GM19240 (cell line): ENCODE measurements around the gene SCN1A.

Source experiments
- DNase-seq: peaks from one replicate; pipeline ENCODE4 v3.0.0; 2011; ENCODE audit warnings: low spot score; ENCODE audit not compliant: insufficient read length

Gene SCN1A

DNA sequence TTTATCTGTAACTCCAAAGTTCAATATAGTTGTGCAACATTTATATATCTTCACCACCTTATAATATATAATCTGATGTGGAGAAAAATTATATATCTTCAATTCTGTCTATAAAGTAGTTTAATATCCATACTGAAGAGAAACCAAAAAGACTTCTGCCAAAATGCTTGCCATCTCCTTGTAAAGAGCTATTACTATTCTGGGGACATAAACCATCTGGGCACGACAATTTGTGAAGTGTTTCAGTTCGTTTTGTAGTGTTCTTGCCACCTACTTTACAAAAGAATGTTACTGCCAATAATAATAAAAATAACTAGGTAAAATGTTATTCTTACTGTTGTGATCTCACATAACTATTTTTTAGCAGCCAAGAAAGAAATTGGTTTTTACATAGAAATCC is 45.1 kb downstream of the SCN1A start:
- DNase-seq, result no peak

DNA sequence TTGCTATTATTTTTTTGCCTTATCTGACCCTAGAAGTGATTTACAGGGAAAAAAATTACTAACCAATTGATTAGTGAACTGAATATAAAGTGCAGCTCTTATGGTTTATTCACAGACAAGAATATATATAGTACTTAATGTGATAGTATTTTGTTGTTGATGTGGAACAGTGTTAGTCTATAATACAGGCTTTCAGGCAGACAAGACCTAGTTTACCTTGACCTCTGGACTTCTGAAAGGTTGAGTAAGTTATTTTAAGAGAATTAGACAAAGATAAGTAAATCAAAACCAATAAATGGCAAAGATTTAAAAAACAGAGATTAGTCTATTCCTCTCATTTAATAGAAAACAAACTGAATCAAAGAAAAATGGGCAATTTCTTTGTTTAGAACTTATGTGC is 46.0 kb downstream of the SCN1A start:
- DNase-seq, result no peak

DNA sequence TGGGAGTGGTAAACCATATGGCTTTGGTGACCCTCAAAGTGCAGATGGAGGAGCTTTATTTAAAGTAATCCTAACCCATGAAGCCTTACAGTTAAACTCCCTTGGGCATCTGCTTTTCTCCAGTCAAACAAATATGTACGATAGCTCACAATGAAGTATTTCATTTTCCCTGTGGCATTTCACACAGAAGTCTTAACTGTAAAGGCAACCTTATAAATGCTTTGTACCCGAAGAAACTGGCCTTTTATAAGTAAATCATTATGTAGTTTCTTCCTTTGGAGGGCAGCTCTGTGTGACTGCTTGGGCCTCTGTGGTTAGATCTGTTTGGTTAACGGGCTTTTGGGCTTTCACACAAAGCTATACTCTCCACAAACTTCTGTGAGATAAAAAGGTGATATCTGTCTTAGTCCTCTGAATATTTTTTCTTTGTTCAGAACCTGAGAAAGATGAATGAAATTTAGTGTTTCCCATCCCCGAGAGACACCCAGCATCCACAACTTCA is 46.6 kb downstream of the SCN1A start:
- DNase-seq, result no peak

DNA sequence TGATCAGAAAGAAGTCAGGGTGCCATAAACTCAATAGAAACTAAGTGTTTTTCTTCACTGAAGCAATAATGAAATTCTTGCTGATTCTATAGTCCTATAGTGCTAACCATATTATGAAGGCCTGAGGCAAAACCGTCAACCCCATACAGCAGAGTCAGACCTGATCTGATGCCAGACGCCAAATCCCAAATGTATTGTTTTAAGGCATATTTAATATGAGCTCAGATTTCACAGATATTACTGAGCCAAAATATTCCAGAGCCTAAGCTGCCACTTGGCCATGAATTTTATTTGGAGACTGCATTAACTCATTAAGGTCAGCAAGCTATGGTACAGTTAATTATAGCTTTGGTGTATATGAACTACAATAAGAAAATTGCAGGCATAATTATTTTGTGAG is 53.4 kb downstream of the SCN1A start:
- no peak for DNase-seq

DNA sequence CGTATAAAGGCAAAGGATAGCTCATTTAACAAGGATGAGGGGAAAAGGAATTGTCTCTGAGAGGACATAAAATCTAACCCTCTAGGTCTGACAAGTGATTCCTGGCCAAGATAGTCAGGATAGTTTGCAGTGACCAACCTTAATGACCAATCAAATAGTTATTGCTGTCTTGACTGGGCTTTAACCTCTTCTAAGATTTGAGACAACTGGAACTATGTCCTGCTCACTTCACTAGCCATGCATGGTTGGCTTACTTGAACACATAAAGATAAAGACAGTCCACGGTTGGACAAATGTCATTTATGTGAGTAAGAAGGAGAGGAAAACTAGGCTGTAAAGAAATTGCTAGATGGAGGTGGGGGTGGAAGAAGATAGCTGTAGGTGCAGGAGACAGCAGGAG is 53.8 kb downstream of the SCN1A start:
- no peak for DNase-seq

DNA sequence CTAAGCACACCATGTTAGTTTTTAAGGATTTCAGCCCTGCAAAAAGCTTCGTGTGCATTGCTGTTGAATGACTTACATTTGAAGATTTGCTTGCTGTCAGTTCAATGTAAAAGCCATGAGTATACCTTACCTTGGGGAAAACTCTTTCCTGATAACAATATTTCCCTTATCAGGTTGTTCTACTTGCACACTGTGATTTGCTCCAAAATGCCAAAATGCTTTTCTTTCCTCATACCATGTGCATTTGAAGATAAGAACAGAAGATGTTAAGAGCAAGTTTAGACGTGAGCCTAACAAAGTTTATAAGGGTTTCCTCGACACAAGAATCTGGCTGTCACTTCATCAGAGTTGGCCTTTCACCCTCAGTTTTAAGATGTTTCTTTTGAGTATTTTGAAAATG is 57.6 kb downstream of the SCN1A start:
- DNase-seq, result no peak

DNA sequence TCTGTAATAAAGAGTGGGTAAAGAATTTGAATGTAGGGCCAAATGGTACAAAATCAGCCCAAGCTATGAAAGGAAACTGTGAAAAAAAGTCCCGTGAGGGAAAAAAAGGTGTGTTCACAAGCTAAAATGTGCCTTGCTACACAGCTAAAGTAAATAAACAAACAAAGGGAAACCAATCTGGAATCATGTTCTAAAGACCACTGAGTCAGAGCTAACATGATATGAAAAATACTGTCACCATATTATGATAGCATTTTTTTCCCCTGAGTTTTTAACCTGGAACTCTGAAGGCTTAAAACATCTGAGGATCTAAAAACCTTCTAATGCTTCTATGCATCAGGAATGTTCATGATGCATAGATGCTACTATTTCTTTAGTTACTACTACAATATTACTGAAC is 58.8 kb downstream of the SCN1A start:
- no peak for DNase-seq

DNA sequence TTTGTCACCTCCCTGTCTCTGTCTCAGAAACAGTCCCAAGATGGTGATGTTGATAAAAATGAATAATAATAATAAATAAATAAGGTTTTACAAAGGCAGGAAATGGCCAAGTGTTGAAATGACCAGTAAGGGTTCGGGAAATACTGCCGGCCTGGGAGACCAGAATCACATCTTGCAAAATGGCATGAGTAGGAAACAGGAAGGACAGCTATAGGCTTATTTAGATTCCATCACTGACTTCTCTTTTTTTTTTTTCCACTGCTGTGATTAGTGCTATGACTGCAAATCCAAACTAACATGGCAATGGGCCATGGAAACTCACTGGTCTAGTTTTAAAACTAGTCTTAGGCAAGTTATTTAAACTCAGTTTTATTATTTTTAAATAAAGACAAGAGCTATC is 60.6 kb downstream of the SCN1A start:
- no peak for DNase-seq

DNA sequence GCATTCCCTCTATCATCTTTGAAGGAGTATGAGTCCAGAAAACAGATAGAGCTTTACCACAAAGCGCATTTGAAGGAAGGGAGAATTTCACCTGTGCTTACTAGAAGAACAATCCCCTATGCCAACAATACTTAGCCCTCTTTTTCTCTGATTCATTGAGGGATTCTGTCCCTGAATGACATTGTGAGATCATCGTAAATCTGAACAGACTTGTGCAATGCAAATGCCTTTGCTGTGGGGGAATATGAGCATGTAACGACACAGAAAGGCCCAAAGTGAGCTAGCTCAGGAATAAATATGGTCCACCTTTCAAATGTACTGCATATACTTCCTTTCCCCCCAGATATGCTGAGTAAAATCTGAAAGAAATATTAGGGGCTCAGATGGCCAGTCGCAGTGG is 67.6 kb downstream of the SCN1A start:
- DNase-seq, result no peak

DNA sequence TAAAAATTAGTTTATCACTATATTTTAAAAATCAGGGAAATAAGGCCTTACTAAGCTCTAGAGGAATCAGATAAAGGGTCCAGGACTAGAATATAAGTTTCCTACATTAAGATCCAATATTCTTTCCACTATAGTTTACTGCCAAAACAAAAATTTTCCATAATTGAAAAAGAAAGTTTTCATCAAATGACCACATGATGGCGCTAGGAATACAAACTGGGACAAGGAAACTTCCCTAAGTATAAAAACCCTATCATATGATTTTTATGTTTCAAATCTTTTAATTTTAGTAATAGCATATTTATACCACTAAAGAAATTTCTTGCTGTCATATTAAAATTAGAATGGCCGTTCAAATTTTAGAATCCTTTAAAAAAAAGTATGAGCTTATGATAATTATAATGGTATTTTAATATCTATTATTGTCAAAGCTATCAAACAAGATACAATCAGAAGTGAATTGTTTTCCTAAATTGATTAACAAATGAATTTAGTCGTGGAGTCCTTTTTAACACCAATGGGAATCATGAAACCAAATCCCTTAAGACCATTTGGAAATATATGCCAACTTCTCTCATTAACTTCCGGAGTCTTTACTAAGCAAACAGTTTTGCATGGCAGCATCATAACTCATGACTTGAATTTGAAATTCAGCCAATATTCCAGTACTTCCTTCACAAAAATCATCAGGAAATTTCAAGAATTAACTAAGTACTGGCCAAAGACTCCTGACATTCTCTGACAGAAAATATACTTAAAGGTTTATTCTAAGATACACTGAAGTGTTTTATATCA is 70.3 kb downstream of the SCN1A start:
- no peak for DNase-seq

DNA sequence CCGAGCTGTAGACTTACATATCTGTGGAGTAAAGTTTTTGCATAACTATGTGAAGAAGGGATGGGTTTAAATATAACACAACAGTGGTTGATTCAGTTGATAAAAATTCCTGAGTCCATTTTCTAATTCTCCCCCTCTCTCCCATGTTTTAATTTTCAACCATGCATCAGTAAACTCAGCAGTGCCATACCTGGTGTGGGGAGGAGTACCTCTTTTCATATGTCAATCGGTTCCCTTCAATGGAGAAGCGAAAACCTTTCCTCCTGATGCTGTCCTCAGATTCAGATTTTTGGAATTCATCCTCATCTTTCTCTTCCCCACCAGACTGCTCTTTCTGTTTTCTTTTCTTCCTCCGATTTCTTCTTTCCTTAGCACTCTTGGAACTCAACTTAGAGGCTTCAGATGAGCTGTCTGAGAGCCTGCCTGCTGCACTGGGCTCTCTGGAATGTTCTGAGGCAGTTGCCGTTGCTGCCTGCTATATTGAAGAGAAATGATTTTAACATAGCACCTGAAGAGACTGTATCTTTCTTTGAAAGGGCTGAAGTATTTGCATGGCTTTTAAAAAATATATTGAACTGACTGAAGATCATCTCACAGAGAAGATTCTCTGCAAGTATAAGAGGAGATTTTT is 82.9 kb downstream of the SCN1A start:
- no peak for DNase-seq

DNA sequence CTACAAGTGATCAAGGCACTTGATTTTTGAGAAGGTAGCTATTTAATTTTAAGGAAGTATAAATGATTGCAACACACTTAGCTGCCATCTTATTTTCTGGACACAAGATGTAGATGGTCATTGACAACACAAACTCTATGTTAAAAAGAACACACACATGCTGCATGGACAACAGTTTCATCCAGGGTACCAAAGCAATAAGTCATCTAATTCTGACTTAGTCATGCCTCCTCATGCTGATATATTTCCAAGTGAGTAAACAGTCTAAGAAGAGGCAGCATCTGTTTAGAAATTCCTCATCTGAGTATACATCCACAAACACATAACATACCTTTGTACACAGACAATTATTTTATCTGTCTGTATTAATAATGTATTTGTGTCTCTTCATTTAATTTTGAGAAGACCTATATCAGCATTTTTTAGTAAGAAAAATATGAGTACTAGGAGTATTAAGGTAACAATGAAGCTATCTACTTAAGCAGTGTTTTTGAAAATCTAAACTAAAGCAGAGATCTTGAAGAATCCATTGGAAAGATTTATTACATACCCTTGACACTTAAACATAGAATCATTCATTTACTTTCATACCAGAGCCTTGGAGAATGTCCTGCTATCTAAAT is 84.9 kb downstream of the SCN1A start:
- no peak for DNase-seq

DNA sequence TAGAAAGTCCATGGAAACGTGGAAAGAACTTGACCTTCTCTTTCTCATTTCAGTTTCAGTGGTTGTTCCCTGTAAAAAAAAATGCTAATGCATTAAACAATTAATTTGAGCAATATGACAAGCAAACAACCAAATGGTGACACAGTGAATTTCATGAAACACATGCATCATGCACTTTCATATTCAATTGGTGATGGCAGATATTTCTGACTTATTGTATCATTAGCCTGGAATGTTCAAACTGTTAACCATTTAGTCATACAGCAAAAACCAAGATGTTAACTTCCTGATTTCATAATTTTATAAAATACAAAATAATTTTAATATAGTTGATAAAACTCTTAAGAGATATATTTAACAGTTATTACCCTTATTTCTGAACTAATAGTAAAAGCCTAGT is 85.5 kb downstream of the SCN1A start:
- DNase-seq, result no peak

DNA sequence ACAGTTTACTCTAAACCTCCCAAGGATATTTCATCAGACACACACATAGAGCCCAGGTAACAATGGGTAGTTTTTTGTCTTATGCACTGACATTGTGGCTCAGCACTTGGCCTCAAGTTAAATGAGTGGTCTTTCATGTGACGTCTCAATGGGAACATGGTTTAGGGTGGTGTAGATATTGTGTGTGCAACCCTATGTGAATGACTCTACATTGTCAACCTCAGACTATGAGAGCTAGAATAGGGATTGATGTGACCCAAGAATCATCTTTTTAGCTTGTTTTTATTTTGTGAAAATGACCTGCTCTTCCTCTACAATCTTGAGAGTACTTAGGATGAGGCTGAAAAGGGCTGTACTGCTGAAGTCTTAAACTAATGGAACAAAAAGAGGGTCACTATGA is 86.2 kb downstream of the SCN1A start:
- no peak for DNase-seq

DNA sequence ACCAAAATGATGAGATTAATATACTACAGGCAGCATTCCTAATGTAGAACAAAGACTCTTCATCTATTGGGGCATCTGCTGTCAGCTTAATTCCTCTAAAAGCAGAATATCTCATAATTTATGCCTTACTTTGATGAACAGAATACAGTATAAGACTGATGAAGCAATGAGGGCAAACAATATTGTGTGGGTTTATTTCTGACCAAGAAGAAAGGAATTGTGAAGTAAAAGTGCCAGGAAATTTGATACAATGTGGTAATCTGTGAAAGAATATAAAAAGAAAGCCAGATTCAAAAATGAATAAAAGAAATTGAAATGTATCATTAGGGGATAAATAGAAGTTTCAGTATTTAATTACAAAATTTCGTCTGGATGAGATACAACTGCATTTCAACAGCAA is 95.5 kb downstream of the SCN1A start:
- no peak for DNase-seq

DNA sequence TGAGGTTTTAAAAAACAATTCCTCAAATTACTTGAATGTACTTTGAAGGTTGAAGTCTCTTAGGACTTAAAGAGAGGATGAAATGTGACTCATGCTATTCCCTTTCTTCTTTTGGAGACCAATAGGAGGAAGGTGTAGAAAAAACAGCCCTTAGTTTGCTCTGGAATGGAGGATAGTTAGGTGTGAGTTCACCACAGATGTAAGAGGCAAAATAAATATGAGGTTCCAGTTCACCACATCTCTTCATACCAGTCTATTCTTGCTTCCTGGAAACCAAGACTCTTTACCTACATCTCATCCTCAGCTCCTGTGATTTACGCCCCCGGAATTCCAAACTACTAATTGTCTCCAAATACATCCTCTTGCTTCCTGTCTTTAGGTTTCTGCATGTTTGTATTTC is 96.8 kb downstream of the SCN1A start:
- no peak for DNase-seq

DNA sequence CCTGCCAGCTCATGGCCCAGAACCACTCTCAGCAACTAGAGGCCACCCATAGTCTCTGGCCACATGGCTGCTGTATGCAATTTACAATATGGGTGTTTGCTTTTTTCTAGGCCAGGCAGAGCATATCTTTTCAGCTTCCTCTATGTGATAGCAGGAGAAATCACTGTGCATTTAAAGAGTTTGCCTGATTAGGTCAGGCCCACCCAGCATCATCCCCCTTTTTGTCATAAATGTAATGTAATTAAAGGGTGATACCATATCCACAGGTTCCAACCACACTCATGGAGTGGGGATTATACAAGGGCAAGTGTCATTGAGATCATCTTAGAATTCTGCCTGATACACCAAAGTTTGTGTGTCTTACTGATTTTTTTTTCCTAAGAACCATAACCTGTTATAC is 102.5 kb downstream of the SCN1A start:
- DNase-seq, result no peak

DNA sequence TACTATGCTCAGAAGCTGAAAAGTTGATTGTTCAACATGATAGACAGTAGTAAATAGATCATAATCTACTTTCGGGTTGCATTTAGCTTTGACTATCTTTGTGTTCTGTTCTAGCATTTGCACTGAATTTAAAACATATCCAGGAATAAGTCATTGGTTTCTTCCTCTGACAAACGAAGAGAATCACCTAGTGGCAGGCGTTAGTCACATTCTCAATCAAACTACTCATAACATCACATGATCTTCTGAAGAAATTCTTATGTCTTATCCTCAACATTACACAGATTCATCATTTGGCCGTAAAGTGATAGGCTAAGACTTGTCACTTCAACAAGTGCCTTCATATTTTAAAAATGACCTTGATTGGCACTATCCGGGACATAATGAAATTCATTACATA is 110.6 kb downstream of the SCN1A start:
- no peak for DNase-seq

DNA sequence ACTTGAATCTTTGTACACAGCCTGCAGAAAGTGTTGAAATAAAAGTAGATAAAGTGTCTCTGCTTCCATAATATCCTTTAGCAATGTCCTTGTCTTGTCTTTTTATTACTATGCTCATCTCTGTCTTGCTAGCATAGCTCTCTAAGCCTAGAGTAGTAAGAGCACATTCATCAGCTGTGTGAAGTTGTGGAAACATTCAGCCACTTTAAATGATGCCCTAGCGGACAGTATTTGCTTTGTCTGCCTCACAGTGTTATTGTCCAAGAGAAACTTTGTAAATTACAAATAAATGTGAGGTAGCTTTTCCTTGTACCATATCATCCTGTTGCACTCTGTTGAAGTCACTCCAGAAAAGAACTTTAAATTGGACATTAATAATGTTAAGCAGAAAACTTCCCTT is 113.9 kb downstream of the SCN1A start:
- no peak for DNase-seq

DNA sequence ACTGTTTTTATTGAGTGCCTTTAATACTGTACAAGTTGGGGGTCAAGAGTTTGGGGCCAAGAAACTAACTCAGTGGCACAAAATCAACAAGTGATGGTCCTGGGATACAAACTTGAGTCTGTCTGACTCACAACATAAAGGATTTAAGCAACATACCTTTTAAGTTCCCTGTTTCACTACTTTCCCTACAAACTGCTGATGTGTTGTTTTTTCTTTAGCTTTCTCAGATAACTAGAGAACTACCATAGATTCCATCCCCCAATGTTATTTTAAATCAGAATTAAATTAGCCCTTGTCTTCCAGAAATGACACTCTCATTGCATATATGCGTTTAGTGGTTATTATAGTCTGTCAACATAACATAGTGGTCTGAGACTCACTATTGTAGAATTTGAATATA is 116.2 kb downstream of the SCN1A start:
- DNase-seq, result no peak

DNA sequence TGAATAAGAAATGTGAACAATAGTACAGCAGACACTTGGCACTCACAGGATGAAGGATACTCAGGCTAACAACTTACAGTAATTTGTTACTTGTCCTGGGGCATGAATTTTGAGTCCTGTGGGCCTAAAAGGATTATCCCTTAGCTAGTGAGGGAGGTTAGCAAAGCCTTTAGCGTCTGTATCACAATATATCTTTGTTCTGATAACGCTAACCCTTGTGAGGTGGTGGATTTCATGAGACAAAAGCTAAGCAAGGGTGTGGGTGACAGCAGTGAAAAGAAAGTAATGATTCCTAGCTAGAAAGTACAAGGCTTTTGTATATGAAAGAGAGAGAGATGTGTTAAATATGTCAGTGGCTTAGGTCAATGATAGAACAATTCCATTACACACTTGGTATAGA is 127.4 kb downstream of the SCN1A start:
- no peak for DNase-seq

DNA sequence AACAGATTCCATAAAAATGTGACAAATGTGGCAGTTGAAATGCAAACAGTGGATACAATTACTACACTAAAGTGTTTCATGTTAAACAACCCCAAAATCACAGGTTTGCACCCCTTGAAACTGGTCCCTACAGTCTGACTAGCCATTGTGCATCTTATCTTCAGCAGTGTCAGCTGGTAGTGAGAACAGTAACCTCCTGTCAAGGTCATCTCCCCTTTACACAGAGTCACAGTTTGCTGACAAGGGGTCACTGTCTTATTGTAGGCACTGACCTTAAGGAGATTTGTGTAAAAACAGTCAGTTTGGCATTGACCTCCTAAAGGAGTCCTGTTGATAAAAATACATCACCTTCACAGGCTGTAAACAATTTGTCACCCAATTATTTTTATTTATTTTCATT is 137.0 kb downstream of the SCN1A start:
- no peak for DNase-seq

DNA sequence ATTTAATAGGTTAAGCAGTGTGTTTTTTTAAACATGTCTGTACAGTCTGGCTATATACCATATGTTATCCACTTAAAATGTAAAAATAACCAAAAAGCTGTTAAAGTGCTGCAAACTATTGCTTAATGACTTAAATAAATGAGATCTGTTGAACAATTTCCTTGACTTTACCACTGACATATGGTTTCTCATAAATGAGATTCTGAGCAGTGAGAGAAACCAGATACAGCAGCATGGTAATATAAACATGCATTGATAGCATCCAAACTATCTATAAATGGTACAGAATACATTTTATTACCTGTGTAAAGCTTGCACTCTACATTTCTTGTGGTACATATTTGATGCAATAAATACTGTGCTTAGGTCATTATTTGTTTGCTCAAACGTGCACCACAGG is 138.0 kb downstream of the SCN1A start:
- no peak for DNase-seq
